Measurements from ENCODE around the gene SOHLH1.

SOHLH1 gene

DNA sequence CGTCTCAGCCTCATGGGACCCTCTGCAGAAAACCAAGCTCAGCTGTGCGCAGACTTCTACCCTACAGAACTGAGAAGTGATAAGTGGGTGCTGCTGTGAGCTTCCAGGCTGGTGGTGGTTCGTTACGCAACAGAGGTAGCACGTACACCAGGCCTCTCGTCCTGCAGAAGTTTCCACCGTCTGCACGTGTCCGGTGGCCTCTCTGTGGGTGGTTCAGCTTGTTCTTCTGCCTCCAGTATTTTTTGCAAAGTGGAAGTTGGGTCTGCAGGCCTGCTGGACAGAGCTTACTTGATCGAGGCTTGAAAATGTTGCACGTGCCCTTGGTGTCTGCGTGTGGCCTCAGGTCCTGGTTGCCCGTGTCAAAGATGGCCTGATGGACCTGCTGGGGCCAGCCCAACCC lies 30.2 kb upstream of the SOHLH1 start:
- FAIRE-seq = no peak

DNA sequence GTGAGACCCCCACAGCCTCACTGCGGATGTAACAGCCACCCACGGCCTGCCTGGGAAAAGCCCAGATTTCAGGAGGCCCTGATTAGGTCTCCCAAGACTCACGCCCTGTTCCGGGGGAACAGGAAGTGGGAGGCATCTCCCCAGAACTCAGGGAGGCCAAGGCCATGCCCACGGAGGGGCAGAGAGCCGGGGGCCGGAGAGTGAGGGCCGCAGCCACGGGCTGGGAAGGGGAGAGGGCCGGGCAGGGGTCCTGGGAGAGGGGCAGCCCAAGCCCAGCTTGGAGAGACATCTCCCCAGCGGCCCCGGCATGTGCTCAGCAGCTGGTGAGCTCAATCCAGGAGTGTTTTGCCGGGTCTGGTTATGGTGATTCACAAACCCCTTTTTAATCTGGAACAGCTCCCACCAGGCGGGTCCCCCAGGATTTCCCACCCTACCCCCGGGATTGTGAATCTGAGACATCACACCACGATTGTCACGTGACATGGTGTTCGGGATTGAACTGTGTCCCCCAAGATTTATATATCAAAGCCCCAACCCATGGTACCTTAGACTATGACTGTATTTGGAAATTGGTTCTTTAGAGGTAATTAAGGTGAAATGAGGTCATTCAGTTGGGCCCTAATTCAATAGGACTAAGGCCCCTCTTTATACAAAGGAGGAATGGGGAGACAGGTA lies 29.3 kb upstream of the SOHLH1 start:
- no peak for FAIRE-seq

DNA sequence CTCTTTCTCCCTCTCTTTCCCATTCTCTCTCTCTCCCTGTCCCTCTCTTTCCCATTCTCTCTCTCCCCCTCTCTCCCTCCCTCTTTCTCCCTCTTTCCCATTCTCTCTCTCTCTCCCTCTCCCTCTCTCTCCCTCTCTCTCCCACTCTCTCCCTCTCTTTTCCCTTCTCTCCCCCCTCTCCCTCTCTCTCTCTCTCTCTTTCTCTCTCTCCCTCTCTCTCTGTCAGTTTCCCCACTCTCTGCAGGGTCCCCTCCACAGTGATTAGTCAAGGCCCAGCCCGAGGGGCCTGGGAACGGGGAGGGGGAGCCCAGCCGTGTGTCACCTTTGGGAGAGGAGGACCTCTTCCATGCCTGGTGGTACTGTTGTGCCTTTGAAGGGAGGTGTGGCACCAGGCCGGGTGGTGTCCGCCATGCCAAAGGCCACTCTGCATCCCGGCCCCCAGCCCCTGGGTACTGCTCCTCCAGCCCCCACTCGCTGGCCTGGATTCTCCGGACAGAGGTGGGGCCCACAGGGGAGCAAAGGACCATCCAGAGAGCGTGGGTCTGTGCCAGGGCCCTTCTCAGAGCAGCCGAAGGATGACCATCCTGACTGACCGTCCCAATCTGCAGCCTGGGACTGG lies 28.1 kb upstream of the SOHLH1 start:
- FAIRE-seq = no peak

DNA sequence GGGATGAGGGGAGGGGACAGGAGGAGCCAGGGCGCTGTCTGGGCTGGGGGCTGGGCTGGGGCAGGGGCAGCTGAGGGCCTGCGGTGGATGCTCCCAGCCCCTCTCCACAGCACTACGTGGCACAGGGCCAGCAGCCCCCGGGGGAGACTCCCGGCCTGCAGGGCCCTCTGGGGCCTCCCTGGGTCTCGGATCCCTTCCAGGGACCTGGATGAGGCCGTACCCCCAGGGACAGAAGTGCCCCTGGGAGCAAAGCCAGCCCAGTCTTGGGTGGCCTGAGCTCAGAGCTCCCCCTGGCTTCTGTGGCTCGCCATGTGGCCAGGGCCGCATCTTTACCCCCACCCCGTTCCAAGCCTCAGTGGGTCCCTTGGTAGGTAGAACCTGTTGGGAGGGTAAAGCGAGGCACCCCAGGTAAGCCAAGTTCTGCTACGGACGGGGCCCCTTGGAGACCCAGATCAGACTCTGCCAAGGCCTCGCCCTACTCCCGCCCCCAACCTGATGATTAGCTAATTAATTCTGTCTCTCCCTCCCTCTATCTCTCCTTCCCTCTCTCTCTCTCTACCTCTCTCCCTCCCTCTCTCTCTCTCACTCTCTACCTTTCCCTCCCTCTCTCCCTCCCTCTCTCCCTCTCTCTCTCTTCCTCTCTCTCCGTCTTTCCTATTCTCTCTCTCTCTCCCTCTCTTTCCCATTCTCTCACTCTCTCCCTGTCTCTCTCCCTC lies 27.0 kb upstream of the SOHLH1 start:
- no peak for FAIRE-seq

DNA sequence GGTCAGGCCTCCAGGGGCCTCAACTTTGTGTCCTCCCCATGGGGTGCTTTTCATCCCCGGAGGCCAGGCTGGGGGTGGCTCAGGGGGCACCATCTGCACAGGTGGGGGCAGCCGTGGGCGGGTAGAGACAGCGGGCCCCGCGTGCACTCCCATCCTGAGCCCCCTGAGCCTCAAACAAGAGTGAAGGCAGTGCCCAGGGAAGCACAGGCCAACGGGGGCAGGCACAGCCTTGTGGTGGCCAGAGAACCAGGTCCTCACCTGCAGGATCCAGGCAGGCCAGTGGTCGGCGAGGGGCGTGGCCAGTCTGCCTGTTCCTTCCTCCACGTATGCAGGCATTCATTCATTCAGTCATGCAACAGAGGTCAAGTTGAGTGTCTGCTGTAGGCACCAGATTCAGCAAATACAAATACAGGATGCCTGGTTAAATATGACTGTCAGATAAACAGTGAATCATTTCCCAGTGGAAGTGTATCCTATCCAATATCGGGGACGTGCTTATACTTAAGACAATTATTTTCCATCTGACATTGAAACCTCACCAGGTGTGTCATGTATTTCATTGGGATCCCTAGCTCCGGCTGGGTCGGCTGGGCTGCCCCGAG lies 25.0 kb upstream of the SOHLH1 start:
- FAIRE-seq = no peak

DNA sequence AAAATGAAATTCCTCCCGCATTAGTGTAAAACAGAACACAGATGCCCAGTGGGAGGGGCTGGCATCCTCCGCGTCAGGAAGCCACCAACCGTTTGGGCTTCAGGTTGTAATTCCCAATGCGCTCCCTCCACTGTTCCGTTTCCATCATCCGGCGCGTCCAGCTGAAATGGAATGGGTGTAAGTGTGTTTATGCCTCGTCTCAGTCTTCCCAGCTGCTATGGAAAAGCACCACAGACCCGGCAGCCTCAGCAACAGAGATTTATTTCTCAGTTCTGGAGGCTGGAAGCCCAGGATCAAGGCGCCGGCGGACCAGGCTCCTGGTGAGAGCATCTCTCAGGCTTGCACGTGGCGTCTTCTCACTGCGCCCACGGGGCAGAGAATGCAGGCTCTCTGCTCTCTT lies 23.1 kb upstream of the SOHLH1 start:
- no peak for FAIRE-seq

DNA sequence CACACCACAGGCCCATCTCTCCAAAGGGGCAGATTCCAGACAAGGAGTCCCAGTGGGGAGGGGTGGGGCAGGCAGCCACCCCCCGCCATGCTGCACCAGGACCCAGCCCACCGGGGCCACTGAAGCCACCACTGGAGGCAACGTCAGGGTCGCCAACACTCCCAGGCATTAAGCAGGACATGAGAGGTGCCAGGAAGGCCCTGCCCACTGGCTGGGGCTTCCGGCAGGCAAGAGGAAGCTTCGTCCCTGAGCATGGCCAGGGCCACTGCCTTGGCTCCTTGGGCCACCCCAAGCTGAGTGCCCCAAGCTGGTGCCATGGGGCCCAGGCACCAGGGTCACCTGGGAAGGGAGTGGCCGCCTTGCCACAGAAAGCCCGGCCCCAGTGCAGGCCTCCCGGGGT lies 20.2 kb upstream of the SOHLH1 start:
- FAIRE-seq = no peak

DNA sequence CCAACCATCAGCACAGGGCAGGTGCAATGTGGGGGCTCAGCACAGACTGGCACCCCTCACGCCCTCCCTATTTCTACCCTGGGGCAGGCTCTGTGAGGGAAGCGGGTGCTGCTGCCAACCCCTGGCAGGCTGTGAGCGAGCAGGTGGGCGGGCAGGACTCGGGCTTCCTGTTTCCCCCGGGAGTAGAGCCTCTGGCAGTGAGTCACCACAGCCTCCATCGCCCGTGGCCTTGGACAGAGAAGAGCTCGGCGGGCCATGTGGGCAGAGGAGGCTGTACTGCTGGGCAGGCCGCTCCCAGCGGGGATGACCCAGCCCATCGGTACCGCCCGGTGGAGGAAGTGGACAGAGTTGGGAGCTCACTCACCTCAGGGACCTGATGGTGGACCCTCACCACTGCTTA lies 19.3 kb upstream of the SOHLH1 start:
- FAIRE-seq = no peak

DNA sequence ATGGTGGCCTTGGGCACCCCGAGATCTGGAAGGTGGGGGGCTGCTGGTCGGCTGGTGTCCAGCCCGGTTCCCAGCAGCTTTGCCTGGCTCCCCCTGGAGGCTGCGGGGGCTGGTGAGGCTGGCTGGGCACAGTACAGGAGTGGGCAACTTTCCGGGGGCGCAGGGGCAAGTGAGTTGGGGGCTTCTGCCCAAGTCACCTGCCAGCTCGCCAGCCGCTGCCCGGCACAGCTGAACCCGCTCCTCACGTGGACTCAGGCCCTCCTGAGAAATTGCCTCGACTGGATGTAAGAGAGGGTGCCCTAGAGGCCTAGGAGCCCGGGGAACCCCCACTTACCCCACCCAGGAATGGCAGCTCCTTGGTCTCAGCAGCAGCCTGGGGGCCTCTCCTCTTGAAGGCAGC lies 18.1 kb upstream of the SOHLH1 start:
- FAIRE-seq = no peak

DNA sequence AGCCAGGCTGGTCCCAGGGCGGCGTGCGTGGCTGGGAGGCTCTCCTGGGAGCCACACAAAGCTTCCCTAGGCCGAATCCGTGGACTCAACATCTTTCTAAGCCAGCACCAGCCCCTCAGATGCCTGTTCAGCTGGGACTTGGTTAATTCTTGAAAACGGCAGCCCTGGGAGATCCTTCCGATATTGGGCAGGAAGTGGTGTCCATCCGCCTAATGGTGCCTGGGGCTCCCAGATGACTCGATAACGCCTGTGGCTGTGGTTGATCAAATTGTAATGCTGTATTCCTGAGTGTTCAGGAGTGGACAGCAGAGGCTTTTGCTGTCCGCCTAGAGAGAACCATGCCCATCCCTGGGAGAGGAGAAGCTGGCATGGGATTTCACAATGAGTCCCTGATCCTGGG lies 16.8 kb upstream of the SOHLH1 start:
- no peak for FAIRE-seq

DNA sequence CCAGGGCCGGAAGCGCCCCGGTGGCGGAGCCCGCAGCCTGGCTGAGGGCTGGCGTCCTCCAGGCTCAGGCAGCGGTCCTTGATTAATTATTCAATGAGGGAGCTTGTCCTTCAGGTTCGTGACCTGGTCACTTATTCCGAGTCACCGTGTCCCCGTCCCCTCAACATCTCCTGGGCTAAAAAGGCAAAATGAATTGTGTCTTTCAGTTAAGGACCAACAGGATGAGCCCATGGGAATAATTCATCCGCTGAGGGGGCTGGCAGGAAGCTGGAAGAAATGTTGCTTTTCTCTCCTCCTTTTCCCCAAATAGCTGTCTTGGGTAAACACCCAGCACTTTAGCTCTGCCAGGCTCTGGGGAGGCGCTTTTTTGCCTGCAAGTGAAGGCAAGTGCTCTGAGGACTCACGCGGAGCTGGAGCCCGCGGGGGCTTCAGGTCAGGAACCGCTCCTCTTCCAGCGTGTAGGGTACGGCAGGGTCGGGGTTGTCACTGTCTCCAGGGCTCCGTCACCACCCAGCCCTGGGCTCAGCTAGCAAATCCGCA lies 15.8 kb upstream of the SOHLH1 start:
- FAIRE-seq = no peak

DNA sequence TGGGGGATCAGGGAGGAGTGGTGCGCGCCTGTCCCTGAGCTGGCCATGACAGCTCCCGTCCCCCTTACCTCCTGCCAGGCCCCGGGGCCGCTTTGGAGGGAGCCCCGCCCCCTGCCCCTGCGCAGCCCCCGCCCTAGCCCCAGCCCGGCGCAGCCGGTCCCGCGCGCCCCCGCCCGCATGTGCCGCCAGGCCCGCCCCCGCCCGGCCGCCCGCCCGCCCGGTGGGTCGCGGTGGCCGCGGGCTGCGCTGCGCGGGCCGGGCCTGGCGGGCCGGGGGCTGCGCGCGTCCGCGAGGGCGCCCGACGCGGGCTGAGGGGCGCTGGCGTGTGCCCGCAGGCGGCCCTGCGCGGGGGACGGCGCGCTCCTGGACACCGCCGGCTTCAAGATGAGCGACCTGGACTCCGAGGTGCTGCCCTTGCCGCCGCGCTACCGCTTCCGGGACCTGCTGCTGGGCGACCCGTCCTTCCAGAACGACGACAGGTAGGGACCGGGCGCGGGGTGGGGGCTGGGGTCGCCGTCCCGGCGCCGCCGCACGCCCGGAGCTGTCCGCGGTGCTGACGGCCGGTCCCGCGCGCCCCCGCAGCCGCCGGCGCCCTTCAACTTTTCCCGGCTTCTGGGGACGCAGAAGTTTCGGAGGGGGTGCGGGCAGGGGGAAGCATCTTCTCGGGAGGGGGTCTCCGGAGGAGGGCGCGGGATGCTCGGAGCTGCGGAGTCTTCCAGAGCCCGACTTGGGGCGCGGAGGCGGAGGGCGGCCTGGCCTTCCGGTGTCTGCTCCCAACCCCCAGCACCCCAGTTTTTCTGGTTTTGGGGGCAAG lies 15.2 kb upstream of the SOHLH1 start:
- no peak for FAIRE-seq

DNA sequence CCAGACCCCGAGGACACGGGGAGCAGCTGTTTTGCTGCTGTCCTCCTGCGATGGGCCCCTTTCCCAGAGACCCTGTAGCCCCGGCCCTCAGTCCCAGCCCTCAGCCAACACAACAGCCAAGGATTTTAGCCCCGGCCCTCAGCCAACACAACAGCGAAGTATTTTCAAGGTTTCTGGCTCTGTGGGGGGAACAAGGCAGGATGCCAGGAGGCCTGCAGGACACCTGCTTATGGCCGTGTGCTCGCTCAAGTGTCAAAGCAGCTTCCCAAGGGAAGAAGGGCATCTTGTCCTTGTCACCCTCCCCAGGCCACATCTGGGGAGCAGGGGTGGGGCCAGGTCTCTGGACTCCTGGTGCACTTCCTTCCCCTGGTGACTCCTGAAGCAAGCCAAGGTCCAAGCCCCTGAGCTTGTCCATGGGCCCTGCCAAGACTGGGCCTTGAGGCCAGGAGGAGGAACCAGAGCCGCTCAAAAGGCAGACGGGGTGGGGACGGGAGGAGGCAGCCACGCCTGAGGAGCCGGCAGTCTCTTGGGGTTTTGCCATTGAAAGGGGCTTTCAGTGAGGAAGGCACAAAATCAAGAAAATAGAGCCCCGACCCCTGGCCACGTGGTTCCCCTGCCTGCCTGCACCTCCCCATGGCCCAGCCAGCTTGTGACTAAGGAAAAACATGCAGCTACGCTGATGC lies 13.5 kb upstream of the SOHLH1 start:
- no peak for FAIRE-seq

DNA sequence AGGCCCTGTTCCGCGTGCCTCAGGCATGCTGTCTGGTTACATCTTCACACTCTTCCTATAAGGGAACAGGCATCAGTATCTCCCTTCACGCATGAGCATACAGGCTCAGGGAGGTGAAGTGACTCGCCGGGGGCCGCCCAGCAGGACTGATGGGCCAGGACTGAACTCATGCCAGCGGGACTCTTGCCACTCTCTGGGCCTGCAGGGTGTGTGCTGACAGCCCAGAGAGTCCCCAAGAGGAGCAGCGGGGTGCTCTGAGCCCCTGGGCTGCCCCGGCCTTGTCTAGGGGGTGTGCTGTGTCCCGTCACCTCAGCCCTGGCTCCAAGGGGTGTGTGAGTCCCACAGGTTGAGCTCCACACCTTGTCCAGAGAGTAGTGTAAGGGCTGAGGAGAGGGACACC lies 12.6 kb upstream of the SOHLH1 start:
- no peak for FAIRE-seq

DNA sequence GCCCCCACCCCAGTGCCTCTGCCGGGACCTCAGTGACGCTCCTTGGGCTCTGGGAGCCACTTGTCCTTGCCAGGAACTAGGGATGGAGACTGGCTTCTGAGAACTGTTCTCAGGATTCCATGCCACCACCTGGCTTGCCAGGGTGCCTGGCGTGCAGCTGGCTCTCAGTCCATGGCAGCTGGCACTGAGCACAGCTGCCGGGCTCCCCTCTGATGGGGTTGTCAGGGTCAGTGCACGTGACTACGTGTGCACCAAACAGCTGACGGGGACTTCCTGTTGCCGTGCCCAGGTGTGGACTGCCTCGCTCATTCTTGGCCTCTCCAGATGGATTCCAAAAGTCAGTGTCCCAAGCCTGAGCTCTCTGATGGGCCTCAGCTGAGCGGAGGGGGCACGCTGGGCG lies 12.1 kb upstream of the SOHLH1 start:
- no peak for FAIRE-seq

DNA sequence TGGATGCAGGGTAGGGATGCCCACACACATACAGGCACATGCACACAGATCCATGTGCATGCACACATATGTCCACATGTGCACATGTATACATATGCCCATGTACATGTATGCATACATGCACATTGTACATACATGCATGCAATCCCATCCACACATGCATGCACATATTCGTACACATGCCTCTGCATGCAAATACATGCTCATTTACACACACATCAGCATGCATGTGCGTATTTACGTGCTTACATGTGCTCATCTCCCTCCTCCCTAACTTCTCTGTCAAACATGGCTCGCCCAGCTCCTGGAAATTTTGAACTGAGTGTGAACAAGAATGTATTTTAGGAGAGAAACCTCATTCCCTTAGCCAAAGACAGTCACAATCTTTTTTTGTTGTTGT lies 8.9 kb upstream of the SOHLH1 start:
- no peak for FAIRE-seq

DNA sequence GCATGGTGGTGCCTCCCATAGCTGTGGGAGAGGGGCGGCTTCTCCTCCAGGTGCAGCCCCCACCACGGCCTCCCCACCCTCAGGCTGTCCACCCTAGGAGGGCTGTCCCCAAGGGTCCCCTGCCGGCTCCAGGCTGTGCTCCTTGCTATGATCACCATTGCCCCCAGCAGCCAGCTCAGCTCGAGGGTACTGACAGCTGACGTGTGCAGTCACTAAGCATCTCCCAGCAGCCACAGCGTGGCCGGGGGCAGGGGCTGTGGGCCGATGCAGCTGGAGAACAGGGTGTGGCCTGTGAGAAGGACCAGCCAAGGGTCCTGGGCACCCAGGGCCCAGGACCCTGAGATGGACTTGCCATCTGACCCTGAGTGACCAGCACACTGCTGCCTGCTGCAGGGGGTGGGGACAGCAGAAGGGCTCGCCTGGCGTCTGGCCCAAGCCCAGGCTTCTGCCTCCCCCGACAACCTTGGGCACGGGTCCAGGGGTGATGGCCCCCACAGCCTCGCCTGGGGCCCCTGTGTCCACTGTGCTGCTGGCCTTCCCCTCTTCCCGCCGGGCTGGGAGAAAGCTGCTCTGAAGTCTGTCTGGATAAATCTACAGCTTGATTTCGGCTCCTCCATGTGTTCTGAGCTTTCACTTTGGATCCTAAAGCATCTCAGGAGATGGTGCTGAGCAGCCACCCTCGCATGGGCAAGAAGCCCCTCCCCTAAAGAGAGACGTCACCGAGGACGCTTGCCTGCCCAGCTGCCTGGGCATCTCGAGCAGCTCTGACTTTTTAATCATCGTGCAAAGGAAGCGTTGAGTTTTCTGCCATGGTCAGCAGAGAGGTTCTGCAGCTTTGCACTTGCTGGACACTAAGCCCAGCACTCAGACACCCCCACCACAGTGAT lies 8.2 kb upstream of the SOHLH1 start:
- FAIRE-seq = no peak

DNA sequence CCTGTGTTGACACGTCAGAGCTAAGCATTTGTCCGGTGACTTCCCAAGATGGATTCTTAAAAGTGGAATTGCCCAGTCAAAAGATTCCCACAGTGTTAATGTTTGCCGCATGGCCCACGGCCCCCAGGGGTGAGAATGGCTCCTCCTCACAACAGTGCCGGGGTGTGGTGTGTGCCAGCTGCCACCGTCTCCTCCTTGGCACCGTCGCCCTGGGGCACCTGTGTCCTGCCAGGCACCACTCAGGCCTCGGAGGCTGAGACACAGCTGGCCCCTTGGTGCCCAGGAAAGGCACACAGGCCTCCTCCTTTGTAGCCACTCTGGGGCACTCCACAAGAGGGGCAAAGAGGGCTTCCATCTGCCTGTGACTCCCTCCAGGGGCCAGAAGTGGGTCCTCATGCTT lies 7.0 kb upstream of the SOHLH1 start:
- no peak for FAIRE-seq

DNA sequence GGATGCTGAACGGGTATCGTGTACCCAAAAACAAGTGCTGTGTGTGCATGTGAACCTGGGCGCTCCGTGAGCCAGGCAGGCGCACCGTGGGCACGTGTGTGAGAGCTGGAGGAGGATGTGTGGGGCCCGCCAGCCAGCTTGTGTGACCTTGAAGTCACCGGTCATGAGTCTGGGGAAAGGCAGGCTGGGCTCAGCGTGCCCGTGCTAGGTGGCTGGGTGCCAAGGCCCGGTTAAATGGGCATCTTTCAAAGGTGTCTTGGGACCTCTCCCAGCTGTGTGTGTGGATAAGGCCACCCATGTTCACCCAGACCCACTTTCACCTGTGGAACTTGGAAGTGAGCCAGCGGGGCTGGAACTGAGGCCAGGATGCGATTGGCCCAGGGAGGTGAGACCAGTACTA lies 6.1 kb upstream of the SOHLH1 start:
- no peak for FAIRE-seq

DNA sequence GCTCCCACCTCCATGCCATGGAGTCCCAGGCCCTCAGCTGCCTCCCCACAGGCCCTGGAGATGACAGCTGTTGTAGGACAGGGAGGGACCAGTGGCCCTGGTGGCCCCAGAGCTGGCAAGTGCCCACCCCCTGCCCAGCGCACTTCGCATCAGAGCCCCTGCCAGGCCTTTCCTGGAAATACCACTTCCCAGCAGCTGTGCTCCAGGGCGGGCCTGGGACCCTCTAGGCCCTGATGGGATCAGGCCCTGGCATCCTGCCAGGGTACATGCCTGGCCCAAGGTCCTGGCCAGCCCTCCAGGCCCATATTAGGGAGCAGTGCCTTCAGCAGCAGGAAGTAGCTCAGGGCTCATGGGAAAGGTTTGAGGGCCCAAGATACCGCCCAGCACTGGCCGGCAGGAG lies 5.2 kb upstream of the SOHLH1 start:
- FAIRE-seq = no peak

DNA sequence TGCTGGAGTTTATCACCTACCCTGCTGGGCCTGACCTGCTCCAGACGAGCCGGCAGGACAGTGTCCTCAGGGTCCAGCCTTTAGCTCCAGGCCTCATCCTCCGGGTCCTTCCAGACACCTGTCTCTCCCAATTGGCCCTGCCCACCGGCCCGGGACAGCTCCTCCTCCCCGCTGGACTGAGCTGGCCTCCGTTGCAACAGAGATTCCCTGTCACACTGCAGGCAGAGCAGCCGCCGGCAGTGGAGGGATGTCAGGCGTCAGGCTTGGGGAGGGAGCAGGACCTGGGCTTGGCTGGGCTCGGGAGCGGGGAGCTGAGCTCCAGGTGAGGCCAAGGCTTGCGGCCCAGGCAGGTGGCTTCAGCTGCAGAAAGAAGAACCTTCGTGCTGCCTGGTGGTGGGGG lies 4.4 kb upstream of the SOHLH1 start:
- no peak for FAIRE-seq

Measured in TTC549 (cell line).